CD4-positive, alpha-beta T cell (primary cell): ENCODE data around the gene TRUB2. TPM values are rescaled to one million over a fixed set of nuclear protein-coding genes. Genes with fewer than 3 reads are reported as not detected.
"Not testable (repeated sequence)": the region's sequence is repeated elsewhere in the genome, so short reads cannot be mapped to it uniquely, and the experiment has no call there.

Experiments
- ATAC-seq: fragments of 200-7000 bp; cut with Tn5 transposase; one replicate; pipeline ENCODE4 v1.10.0; 2022; ENCODE audit warnings: mild to moderate bottlenecking; ENCODE audit not compliant: poor library complexity
- CTCF ChIA-PET: fragments of 350-600 bp; sonication (Branson Sonifier 250); formaldehyde crosslinking; loops from one replicate; lab custom pipeline; 2021; ENCODE audit warnings: antibody characterized with exemption, inconsistent platforms; lab: Charles Lee
- POLR2A ChIA-PET: fragments of 350-600 bp; sonication (Branson Sonifier 250); formaldehyde crosslinking; loops from one replicate; lab custom pipeline; 2021; ENCODE audit warnings: antibody characterized with exemption, inconsistent platforms; lab: Charles Lee
- DNase-seq, 14 experiments: peaks; one replicate each; pipeline ENCODE4 v3.0.0-alpha.2; 2013 to 2020; ENCODE audit warnings: mixed read lengths in 2 of 14
- H3K27ac ChIP-seq, 2 donors: one replicate each; pipeline versions ENCODE4 v1.5.1 to v1.7.0; 2013; ENCODE audit warnings: low read length in 2 of 2, low read depth in 1 of 2, mild to moderate bottlenecking in 1 of 2
- H3K27me3 ChIP-seq, 2 experiments: 1 replicate in 1 of 2; 2 replicates in 1 of 2; pipeline versions ENCODE4 v1.6.1 to v1.7.0; 2013; ENCODE audit warnings: low read length in 2 of 2, control low read depth in 1 of 2, mild to moderate bottlenecking in 1 of 2, moderate library complexity in 1 of 2; ENCODE audit not compliant: insufficient read depth in 2 of 2, control insufficient read depth in 1 of 2
- H3K36me3 ChIP-seq: one replicate; pipeline ENCODE4 v1.6.1; 2013; ENCODE audit warnings: low read length, control low read depth; ENCODE audit not compliant: insufficient read depth
- H3K4me1 ChIP-seq: one replicate; pipeline ENCODE4 v1.6.1; 2013; ENCODE audit warnings: low read length, control low read depth; ENCODE audit not compliant: insufficient read depth
- H3K4me3 ChIP-seq: one replicate; pipeline ENCODE4 v1.5.1; 2013; ENCODE audit warnings: mild to moderate bottlenecking, low read length, moderate library complexity
- H3K9me3 ChIP-seq, 2 experiments: 1 replicate in 1 of 2; 2 replicates in 1 of 2; pipeline versions ENCODE4 v1.6.1 to v1.7.0; 2013; ENCODE audit warnings: low read length in 2 of 2, mild to moderate bottlenecking in 2 of 2, control low read depth in 1 of 2, moderate library complexity in 1 of 2; ENCODE audit not compliant: control insufficient read depth in 1 of 2, insufficient read depth in 1 of 2
- H3K27ac Mint-ChIP-seq: one replicate; pipeline ENCODE4 v1.8.0; 2020; ENCODE audit warnings: mixed read lengths
- H3K27me3 Mint-ChIP-seq: one replicate; pipeline ENCODE4 v1.8.0; 2021; ENCODE audit warnings: mixed read lengths
- H3K36me3 Mint-ChIP-seq: one replicate; pipeline ENCODE4 v1.8.0; 2021; ENCODE audit warnings: low read depth, mixed read lengths
- H3K4me1 Mint-ChIP-seq: one replicate; pipeline ENCODE4 v1.8.0; 2021; ENCODE audit warnings: low read depth, mixed read lengths
- H3K4me3 Mint-ChIP-seq: one replicate; pipeline ENCODE4 v1.8.0; 2020; ENCODE audit warnings: mild to moderate bottlenecking, mixed read lengths
- H3K9me3 Mint-ChIP-seq: one replicate; pipeline ENCODE4 v1.8.0; 2020; ENCODE audit warnings: mixed read lengths
- intact Hi-C, 2 experiments: fragments of 100-400 bp; cut with DNase I in 1 of 2; cut with micrococcal nuclease in 1 of 2; formaldehyde crosslinking; loops; one replicate each; pipeline versions ENCODE4 v1.15.1 to v1.9.0; 2023 to 2025; cut with DNase I, micrococcal nuclease
- total RNA-seq, 174 experiments: library from RNA in 2 of 174; stranded (reverse) in 2 of 174; gene quantifications; one replicate each; pipeline ENCODE4 v1.2.3 and lab custom pipeline; 2021 to 2026
- TF ChIP-seq, protein P1 (sequence below): fragments of 200-600 bp; IDR thresholded peaks from one replicate; pipeline ENCODE4 v1.8.0; 2022; ENCODE audit warnings: antibody characterized with exemption, mild to moderate bottlenecking

Gene TRUB2
- total RNA-seq, 2 experiments from 2014 or later = 4.8 to 6.5 TPM

- Mint-ChIP-seq H3K27ac (peak within 1 kb of the TSS; percentile 81), H3K27me3 (no peaks in the 10 kb centered on the region), H3K4me1 (peaks cover 7% of the 10 kb centered on the region), H3K9me3 (no peaks in the 10 kb centered on the region), H3K36me3 (peaks cover 13% of the 10 kb centered on the region), H3K4me3 (peak within 1 kb of the TSS; percentile 98)
- CTCF ChIA-PET = interaction anchor here (1.0 kb wide), 1 partner anchor 22 kb away, joined by 4 read pairs; no protein-coding TSS in a partner anchor
- intact Hi-C loops = loop anchor here in 1 of 2 experiments (1.0 to 5.0 kb wide), 6 partner anchors 18 to 213 kb away; partner anchors contain the start of genes COQ4, GOLGA2, PTGES2 and SWI5
- no peaks in the 10 kb centered on the region for H3K9me3 ChIP-seq
- peaks cover 21% of the 10 kb centered on the region for H3K4me1 ChIP-seq
- no peaks in the 10 kb centered on the region for H3K27me3 ChIP-seq
- H3K36me3 ChIP-seq = peaks cover 27% of the 10 kb centered on the region
- ATAC-seq = peak; percentile 92
- TF ChIP-seq, protein P1, sequence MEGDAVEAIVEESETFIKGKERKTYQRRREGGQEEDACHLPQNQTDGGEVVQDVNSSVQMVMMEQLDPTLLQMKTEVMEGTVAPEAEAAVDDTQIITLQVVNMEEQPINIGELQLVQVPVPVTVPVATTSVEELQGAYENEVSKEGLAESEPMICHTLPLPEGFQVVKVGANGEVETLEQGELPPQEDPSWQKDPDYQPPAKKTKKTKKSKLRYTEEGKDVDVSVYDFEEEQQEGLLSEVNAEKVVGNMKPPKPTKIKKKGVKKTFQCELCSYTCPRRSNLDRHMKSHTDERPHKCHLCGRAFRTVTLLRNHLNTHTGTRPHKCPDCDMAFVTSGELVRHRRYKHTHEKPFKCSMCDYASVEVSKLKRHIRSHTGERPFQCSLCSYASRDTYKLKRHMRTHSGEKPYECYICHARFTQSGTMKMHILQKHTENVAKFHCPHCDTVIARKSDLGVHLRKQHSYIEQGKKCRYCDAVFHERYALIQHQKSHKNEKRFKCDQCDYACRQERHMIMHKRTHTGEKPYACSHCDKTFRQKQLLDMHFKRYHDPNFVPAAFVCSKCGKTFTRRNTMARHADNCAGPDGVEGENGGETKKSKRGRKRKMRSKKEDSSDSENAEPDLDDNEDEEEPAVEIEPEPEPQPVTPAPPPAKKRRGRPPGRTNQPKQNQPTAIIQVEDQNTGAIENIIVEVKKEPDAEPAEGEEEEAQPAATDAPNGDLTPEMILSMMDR = no peak
- POLR2A ChIA-PET = interaction anchor here (1.0 to 1.1 kb wide), 2 partner anchors 31 to 180 kb away, joined by 3 to 7 read pairs; partner anchors contain the start of genes BBLN and URM1
- DNase-seq = peak; percentile 61 to 94 (median 76)
- H3K27ac ChIP-seq = peak within 1 kb of the TSS; percentile 41 to 46
- H3K4me3 ChIP-seq = peak within 1 kb of the TSS; percentile 75
Measured at GRCh38 chr9:128339761-128340690, 17.8 kb upstream of the TRUB2 start, which contains the start of gene SLC27A4. SLC27A4 (plus strand) TSS chr9:128340527; CDS start chr9:128343133, 2,606 bp downstream.

DNA sequence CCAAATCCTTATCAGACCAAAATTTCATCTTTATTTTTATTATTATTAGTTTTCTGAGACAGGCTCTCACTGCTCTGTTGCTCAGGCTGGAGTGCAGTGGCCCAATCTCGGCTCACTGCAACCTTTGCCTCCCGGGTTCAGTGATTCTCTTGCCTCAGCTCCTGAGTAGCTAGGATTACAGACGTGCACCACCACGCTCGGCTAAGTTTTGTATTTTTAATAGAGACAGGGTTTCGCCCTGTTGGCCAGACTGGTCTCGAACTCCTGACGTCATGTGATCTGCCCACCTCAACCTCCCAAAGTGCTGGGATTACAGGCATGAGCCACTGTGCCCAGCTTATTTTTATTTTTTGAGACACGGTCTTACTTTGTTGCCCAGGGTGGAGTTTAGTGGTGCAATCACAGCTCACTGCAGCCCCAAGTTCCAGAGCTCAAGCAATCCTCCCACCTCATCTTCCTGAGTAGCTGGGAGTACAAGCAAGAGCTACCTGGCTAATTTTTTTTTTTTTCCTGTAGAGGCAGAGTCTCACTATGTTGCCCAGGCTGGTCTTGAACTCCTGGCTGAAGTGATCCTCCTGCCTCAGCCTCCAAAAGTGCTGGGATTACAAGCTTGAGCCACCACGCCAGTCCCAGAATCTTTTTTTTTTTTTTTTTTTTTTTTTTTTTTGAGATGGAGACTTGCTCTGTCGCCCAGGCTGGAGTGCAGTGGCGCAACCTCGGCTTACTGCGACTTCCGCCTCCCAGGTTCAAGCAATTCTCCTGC, 16.8 kb upstream of the TRUB2 start:
- H3K4me1 Mint-ChIP-seq, H3K27ac ChIP-seq, H3K27me3 ChIP-seq, ATAC-seq, intact Hi-C loops, H3K27ac Mint-ChIP-seq, H3K9me3 Mint-ChIP-seq, H3K9me3 ChIP-seq, H3K36me3 Mint-ChIP-seq, CTCF ChIA-PET, H3K4me3 ChIP-seq, H3K27me3 Mint-ChIP-seq, DNase-seq: not testable (repeated sequence)
- Histone ChIP-seq H3K36me3 (peaks cover 19% of the 10 kb centered on the region), H3K4me1 (peaks cover 21% of the 10 kb centered on the region)
- POLR2A ChIA-PET = interaction anchor here (1.1 to 1.2 kb wide), 2 partner anchors 32 to 179 kb away, joined by 3 read pairs; partner anchors contain the start of genes BBLN and URM1
- H3K4me3 Mint-ChIP-seq = peak overlapping the region; percentile 90

- TF ChIP-seq, protein P1 = no peak
- no peak for ATAC-seq
Measured at GRCh38 chr9:128337936-128338335, 15.7 kb upstream of the TRUB2 start.

More at GRCh38 chr9:128337936-128338335, 15.7 kb upstream of the TRUB2 start:
- H3K9me3 Mint-ChIP-seq = no peaks in the 10 kb centered on the region
- Histone ChIP-seq H3K4me3 (no peak overlapping the region), H3K4me1 (peaks cover 21% of the 10 kb centered on the region), H3K9me3 (no peaks in the 10 kb centered on the region), H3K36me3 (peaks cover 14% of the 10 kb centered on the region), H3K27me3 (no peaks in the 10 kb centered on the region), H3K27ac (no peak overlapping the region)
- H3K27me3 Mint-ChIP-seq = no peaks in the 10 kb centered on the region
- peaks cover 7% of the 10 kb centered on the region for H3K4me1 Mint-ChIP-seq
- H3K27ac Mint-ChIP-seq = no peak overlapping the region
- intact Hi-C loops = no loop called here
- ChIA-PET POLR2A (no interaction called here), CTCF (interaction anchor here (2.4 kb wide), 1 partner anchor 24 kb away, joined by 6 read pairs; no protein-coding TSS in a partner anchor)
- peaks cover 9% of the 10 kb centered on the region for H3K36me3 Mint-ChIP-seq
- no peak overlapping the region for H3K4me3 Mint-ChIP-seq
- DNase-seq = no peak
